ENCODE measurements around the gene MICU2.

- TF ChIP-seq CTCF (IDR thresholded peaks at IDR 0.05) (no peak), POLR2AphosphoS5 (IDR thresholded peaks at IDR 0.05) (no peak), EP300 (IDR thresholded peaks at IDR 0.05) (no peak)
Measured at GRCh38 chr13:21579754-21580316, 24.1 kb downstream of the MICU2 start.

Measured in suprapubic skin (tissue), 4 donors.